Calu3 (cell line): Measurements from ENCODE around the gene MEF2A. TPM values are rescaled to one million over a fixed set of nuclear protein-coding genes. Genes with fewer than 3 reads are reported as not detected.
A peak's percentile ranks its signal among the peaks of the same experiment; 100 is the strongest.

Experiments
- BruUV-seq: library from RNA; stranded (reverse); fragments of 400-500 nt; replicated peaks from 2 replicates; lab custom pipeline; 2021; lab: Mats Ljungman, UMichigan
- CTCF ChIA-PET: fragments of 300-600 bp; sonication (Branson Sonifier 250); formaldehyde crosslinking; loops from one replicate; lab custom pipeline; 2022; ENCODE audit warnings: antibody characterized with exemption; lab: Charles Lee
- DNase-seq: peaks from one replicate; pipeline ENCODE4 v3.0.0; 2022
- H3K27ac Mint-ChIP-seq: one replicate; pipeline ENCODE4 v1.8.0; 2022; ENCODE audit warnings: mixed read lengths; ENCODE audit not compliant: unreplicated experiment
- H3K27me3 Mint-ChIP-seq: one replicate; pipeline ENCODE4 v1.8.0; 2022; ENCODE audit warnings: mixed read lengths; ENCODE audit not compliant: unreplicated experiment
- H3K36me3 Mint-ChIP-seq: one replicate; pipeline ENCODE4 v1.8.0; 2022; ENCODE audit warnings: mild to moderate bottlenecking, moderate library complexity, mixed read lengths; ENCODE audit not compliant: insufficient read depth, unreplicated experiment
- H3K4me1 Mint-ChIP-seq: one replicate; pipeline ENCODE4 v1.8.0; 2022; ENCODE audit warnings: mild to moderate bottlenecking, low read depth, mixed read lengths; ENCODE audit not compliant: unreplicated experiment
- H3K4me3 Mint-ChIP-seq: one replicate; pipeline ENCODE4 v1.8.0; 2022; ENCODE audit warnings: mild to moderate bottlenecking, low read depth, moderate library complexity, mixed read lengths; ENCODE audit not compliant: unreplicated experiment
- H3K9me3 Mint-ChIP-seq: one replicate; pipeline ENCODE4 v1.8.0; 2022; ENCODE audit warnings: low read depth, mixed read lengths; ENCODE audit not compliant: unreplicated experiment
- CTCF ChIP-seq: fragments of 200-600 bp; IDR thresholded peaks from one replicate; pipeline ENCODE4 v1.8.0; 2022; ENCODE audit warnings: antibody characterized with exemption; ENCODE audit not compliant: unreplicated experiment
- intact Hi-C: fragments of 100-400 bp; cut with micrococcal nuclease; formaldehyde crosslinking; loops from one replicate; pipeline ENCODE4 v1.10.0; 2022; ENCODE audit not compliant: unreplicated experiment
- total RNA-seq: library from RNA; stranded (reverse); gene quantifications from 2 replicates; pipeline ENCODE4 v1.2.3, GENCODE V29; 2022

The MEF2A gene
- total RNA-seq, 1 experiment from 2014 or later: 33.6 TPM

DNA sequence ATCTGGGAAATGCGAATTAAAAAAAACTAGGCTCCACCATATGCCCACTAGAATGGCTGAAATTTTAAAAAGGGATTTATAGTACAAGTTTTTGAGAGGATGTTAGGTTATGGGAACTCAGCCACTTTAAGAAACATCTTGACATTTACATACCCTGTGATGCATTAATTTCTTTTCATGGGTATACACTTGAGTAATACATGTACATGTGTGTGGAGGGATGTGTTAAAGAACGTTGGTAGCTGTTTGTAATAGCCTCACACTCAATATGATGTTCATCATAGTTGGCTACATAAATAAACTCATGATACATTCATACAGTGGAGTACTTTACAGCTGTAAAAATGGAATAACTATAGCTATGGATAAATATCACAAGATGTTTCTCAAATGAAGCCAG lies 40.9 kb downstream of the MEF2A start:
- H3K9me3 Mint-ChIP-seq: no peaks in the 10 kb centered on the region
- CTCF ChIA-PET: no interaction called here
- intact Hi-C loops: no loop called here
- no peak overlapping the region for H3K27ac Mint-ChIP-seq
- no TSS peak for BruUV-seq
- no peak for DNase-seq
- TF ChIP-seq CTCF: no peak
- peaks cover 34% of the 10 kb centered on the region for H3K4me1 Mint-ChIP-seq
- no peaks in the 10 kb centered on the region for H3K27me3 Mint-ChIP-seq
- H3K4me3 Mint-ChIP-seq: no peak overlapping the region
- peaks cover 5% of the 10 kb centered on the region for H3K36me3 Mint-ChIP-seq

DNA sequence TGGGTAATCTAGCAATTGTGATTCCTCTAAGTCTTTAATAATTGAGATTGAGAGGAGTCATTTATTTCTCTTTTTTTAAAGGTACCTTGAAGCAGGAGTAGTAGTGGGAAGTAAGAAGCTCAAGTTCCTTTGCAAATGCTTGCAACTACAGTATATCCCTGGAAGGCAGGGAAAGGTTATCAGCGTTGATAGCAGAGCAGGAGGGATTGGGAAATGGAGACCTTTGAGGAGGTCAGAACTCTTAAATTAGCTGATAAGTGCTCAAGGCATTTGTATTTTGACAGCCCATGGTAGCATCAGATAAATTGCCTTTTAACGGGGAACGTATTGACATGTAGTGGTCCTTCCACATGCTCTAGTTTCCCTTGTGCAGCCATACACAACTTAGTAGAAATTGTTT lies 47.7 kb downstream of the MEF2A start:
- peaks cover 9% of the 10 kb centered on the region for H3K36me3 Mint-ChIP-seq
- peaks cover 14% of the 10 kb centered on the region for H3K4me1 Mint-ChIP-seq
- no peak for TF ChIP-seq CTCF
- CTCF ChIA-PET: no interaction called here
- no peaks in the 10 kb centered on the region for H3K27me3 Mint-ChIP-seq
- H3K27ac Mint-ChIP-seq: no peak overlapping the region
- no peak overlapping the region for H3K4me3 Mint-ChIP-seq
- intact Hi-C loops: loop anchor here (5.0 kb wide), 1 partner anchor 46 kb away; the partner anchor contains the start of gene MEF2A
- DNase-seq: no peak
- no TSS peak for BruUV-seq
- H3K9me3 Mint-ChIP-seq: no peaks in the 10 kb centered on the region

DNA sequence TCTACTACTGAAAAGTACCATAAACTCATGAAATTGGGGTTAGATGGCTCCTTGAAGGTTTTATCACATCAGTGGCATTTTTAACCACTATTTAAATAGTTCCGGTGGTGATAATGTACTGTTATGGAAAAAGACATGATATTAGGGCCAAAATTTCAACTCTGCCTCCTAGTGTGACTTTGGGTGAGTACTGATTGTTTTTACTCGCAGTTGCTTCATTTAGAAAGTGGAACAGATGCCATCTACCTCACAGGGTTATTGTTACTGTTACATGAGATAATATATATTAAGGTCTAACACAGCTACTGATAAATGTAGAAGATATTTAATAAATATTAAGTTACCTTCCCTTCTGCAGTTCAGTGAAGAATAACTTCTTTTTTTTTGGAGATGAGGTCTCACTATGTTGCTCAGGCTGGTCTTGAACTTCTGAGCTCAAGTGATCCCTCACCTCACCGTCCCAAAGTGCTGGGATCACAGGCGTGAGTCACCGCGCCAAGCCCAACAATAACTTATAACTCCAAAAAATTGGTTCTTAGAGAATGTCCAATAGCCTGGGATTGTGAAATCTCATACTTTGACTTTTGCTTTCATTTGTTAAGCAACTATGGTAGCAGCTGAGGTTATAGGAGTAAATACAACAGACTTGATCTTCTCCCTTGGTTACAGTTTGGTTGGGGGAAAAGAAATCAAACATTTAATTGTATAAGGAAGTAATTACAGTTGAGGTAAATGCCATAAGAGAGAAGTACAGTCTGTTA lies 48.3 kb downstream of the MEF2A start:
- no peaks in the 10 kb centered on the region for H3K27me3 Mint-ChIP-seq
- BruUV-seq: no TSS peak
- H3K27ac Mint-ChIP-seq: peak overlapping the region; percentile 84
- H3K4me3 Mint-ChIP-seq: peak overlapping the region; percentile 6
- intact Hi-C loops: loop anchor here (5.0 kb wide), 1 partner anchor 47 kb away; the partner anchor contains the start of gene MEF2A
- H3K4me1 Mint-ChIP-seq: peaks cover 20% of the 10 kb centered on the region
- H3K36me3 Mint-ChIP-seq: peaks cover 9% of the 10 kb centered on the region
- CTCF ChIA-PET: interaction anchor here (1.4 to 1.9 kb wide), 2 partner anchors 13 to 90 kb away, joined by 6 to 10 read pairs; no protein-coding TSS in a partner anchor
- no peaks in the 10 kb centered on the region for H3K9me3 Mint-ChIP-seq
- TF ChIP-seq CTCF: no peak
- DNase-seq: no peak

- H3K4me3 Mint-ChIP-seq: peak overlapping the region; percentile 6
- intact Hi-C loops: loop anchor here (5.0 kb wide), 1 partner anchor 48 kb away; the partner anchor contains the start of gene MEF2A
- no TSS peak for BruUV-seq
- no peak for TF ChIP-seq CTCF
- H3K27ac Mint-ChIP-seq: peak overlapping the region; percentile 84
- no peaks in the 10 kb centered on the region for H3K27me3 Mint-ChIP-seq
- no peak for DNase-seq
- peaks cover 23% of the 10 kb centered on the region for H3K4me1 Mint-ChIP-seq
- no peaks in the 10 kb centered on the region for H3K9me3 Mint-ChIP-seq
- peaks cover 9% of the 10 kb centered on the region for H3K36me3 Mint-ChIP-seq
- CTCF ChIA-PET: interaction anchor here (1.4 to 1.9 kb wide), 2 partner anchors 13 to 89 kb away, joined by 6 to 10 read pairs; no protein-coding TSS in a partner anchor
Measured at GRCh38 chr15:99614749-99615288, 49.0 kb downstream of the MEF2A start.
